ENCODE results near the gene KLF14.

Gene KLF14

GRCh38 chr7:130689683-130690082 lies 44.3 kb downstream of the KLF14 start:
- peaks cover 7% of the 10 kb centered on the region for H3K27me3 Mint-ChIP-seq (ENCODE audit: low read depth, poor library complexity)
- no peaks in the 10 kb centered on the region for H3K4me1 Mint-ChIP-seq
- H3K27ac Mint-ChIP-seq: no peak overlapping the region
- no peaks in the 10 kb centered on the region for H3K36me3 Mint-ChIP-seq (ENCODE audit: low read depth)
- DNase-seq: no peak
- TF ChIP-seq CTCF (IDR thresholded peaks at IDR 0.05): no peak
- H3K4me3 Mint-ChIP-seq: no peak overlapping the region
- peaks cover 12% of the 10 kb centered on the region for H3K9me3 Mint-ChIP-seq

DNA sequence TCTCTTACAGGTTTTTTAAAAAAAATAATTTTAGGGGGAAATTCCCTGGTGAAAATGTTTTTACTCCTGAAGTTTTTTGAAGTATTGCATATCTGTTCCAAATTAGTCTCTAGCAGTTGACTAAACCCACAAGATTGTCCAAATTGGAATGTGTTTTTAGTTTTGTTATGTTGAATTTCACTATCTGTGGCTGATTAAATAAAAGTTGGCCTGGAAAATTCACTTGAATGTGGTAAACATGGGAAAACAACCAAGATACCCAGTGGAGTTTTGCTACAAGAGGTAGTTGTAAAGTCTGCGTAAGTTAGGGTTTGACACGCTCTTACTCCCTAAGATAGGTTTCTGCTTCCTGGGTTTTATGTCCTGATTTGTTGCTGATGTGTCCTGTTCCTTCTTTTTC lies 51.0 kb downstream of the KLF14 start:
- no peaks in the 10 kb centered on the region for H3K4me1 Mint-ChIP-seq

More for the DNA sequence above, 51.0 kb downstream of the KLF14 start:
- no peak for DNase-seq
- Mint-ChIP-seq H3K4me3 (no peak overlapping the region), H3K27me3 (ENCODE audit: low read depth, poor library complexity) (peaks cover 14% of the 10 kb centered on the region), H3K27ac (no peak overlapping the region), H3K9me3 (no peaks in the 10 kb centered on the region), H3K36me3 (ENCODE audit: low read depth) (no peaks in the 10 kb centered on the region)
- TF ChIP-seq CTCF (IDR thresholded peaks at IDR 0.05): no peak

All from nephron progenitor cell (in vitro differentiated cells).